CD4-positive, alpha-beta T cell treated with Interferon alpha-2 for 1 hour (primary cell): Measurements from ENCODE around the gene UGT1A6.
"Not testable (repeated sequence)": the region's sequence is repeated elsewhere in the genome, so short reads cannot be mapped to it uniquely, and the experiment has no call there.

Source experiments
- DNase-seq, 2 donors: peaks; one replicate each; pipeline ENCODE4 v3.0.0-alpha.2; 2020 to 2022

UGT1A6 gene

GRCh38 chr2:233736868-233737653 is 44.4 kb downstream of the UGT1A6 start:
- DNase-seq, result not testable (repeated sequence)

GRCh38 chr2:233740870-233741269 is 48.2 kb downstream of the UGT1A6 start:
- DNase-seq, result no peak

DNA sequence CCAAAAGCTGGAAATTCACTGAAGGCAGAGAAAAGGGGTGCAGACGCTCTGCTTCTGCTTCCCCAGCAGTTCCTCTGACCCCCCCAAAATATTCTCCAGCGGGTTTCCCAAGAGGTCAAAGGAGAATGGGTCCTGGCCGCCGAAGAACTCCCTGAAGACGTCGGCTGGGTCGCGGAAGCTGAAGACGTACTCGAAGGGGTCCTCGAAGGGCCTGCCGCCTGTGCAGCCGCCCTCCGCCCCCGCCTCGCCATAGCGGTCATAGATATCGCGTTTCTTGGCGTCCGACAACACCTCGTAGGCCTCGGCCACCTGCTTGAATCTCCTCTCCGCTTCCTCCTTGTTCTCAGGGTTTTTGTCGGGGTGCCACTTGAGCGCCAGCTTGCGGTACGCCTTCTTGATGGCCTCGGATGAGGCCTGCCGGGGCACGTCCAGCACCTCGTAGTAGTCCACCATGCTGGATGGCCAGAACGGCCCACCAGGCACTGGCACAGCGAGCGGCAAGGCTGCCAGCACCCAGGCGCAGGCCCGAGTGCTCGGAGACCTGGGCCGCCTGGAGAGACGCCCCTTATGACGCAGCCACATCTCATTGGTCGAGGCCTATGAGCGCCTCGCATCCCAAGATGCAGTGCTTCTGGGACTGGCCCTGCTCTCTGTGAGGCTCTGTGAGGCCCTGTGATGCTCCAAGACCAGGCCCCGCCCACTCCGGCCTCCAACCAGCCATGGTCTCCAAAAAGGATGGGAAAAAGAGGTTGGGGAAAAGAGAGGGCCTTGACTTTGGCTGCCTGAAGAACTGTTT is 51.0 kb downstream of the UGT1A6 start:
- DNase-seq, result no peak

DNA sequence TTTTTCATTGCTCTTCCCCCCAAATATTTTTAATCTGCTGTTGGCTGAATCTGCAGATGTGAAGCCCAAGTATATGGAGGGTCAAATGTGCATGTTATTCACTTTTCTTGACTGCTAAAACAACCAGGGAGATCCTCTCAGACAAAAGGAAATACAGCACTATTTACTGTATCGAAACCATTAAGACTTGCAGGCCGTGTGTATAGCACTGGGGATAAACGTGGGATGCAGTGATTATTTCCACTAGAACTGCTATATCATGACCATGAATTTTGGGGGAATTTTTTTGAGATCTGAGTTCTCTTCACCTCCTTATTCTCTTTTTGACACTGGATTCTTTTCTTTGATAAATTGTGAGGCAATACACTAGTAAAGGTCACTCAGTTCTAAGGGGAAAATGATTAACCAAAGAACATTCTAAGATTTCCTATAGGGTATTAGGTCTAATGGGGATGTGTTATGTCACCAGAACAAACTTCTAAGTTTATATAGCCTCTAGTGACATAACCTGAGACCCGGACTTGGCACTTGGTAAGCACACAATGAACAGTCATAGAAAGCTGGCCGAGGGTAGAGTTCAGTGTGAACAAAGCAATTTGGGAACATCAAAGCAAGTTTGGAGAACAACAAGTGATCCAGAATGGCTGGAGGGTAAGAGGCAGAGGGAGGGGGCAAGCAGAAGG is 52.5 kb downstream of the UGT1A6 start:
- DNase-seq, result no peak

- not testable (repeated sequence) for DNase-seq
Observed at GRCh38 chr2:233745838-233746237, 53.1 kb downstream of the UGT1A6 start.

GRCh38 chr2:233746475-233747282 is 54.0 kb downstream of the UGT1A6 start:
- no peak for DNase-seq

GRCh38 chr2:233747283-233747544 is 54.5 kb downstream of the UGT1A6 start:
- DNase-seq, result no peak

DNA sequence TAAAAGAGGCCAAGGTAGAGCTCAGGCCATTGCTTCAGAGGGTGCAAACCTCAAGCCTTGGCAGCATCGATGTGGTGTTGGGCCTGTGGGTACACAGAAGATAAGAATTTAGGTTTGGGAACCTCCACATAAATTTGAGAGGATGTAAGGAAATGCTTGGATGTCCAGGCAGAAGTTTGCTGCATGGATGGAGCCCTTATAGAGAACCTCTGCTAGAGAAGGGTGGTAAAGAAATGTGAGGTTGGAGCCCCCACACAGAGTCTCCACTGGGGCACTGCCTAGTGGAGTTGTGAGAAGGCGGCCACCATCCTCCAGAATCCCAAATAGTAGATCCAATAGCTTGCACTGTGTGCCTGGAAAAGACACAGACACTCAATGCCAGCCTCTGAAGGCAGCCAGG is 58.0 kb downstream of the UGT1A6 start:
- DNase-seq, result not testable (repeated sequence)

GRCh38 chr2:233751212-233752009 is 58.7 kb downstream of the UGT1A6 start:
- not testable (repeated sequence) for DNase-seq

DNA sequence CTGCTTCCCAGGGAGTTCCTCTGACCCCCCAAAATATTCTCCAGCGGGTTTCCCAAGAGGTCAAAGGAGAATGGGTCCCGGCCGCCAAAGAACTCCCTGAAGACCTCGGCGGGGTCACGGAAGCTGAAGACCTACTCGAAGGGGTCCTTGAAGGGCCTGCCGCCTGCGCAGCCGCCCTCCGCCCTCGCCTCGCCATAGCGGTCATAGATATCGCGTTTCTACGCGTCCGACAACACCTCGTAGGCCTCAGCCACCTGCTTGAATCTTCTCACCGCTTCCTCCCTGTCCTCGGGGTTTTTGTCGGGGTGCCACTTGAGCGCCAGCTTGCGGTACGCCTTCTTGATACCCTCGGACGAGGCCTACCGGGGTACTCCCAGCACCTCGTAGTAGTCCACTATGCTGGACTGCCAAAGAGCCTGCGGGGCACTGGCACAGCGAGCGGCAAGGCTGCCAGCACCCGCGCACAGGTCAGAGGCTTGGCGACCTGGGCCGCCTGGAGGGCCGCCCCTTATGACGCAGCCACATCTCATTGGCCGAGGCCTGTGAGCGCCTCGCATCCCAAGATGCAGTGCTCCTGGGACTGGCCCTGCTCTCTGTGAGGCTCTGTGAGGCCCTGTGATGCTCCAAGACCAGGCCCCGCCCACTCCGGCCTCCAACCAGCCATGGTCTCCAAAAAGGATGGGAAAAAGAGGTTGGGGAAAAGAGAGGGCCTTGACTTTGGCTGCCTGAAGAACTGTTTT is 62.4 kb downstream of the UGT1A6 start:
- no peak for DNase-seq

DNA sequence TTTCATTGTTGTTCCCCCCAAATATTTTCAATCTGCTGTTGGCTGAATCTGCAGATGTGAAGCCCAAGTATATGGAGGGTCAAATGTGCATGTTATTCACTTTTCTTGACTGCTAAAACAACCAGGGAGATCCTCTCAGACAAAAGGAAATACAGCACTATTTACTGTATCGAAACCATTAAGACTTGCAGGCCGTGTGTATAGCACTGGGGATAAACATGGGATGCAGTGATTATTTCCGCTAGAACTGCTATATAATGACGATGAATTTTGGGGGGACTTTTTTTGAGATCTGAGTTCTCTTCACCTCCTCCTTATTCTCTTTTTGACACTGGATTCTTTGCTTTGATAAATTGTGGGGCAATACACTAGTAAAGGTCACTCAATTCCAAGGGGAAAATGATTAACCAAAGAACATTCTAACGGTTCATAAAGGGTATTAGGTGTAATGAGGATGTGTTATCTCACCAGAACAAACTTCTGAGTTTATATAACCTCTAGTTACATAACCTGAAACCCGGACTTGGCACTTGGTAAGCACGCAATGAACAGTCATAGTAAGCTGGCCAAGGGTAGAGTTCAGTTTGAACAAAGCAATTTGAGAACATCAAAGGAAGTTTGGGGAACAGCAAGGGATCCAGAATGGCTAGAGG is 63.9 kb downstream of the UGT1A6 start:
- no peak for DNase-seq

DNA sequence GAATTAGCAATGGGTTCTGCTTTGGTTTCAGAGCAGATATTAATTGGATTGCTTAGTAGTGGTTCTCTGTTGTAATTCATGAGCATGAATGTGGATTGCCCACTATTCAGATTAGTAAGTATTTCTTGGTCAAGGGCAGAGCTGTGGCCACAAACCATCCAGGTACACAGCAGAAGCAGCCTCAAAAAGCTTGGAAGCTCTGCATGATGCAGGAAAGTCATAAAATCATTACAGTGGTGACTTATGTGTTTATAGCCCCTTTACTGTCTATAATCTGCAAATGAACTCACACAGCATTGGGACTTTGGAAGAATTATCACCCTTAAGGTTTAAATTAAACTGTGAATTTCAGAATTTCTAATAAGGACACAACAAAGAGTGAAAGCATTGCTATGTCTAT is 65.5 kb downstream of the UGT1A6 start:
- no peak for DNase-seq

DNA sequence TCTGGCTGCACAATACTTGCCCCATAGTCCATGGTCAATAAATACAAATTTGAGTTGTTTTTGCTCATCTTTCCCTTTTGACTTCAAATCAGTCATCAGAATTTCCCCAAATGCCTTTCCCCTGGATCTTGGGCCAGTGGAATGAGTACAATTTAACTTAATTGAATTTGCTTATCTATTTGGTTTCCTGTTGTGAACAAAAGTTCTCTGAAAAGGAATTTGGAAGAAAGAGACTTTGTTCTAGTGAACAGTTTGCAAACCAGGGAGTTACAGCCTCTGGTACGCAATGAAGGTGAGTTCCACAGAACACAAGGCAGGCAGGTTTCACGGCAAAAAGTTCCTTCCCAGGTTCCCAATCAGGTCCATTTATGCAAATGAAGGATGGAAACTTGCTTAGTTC is 66.2 kb downstream of the UGT1A6 start:
- DNase-seq, result no peak

DNA sequence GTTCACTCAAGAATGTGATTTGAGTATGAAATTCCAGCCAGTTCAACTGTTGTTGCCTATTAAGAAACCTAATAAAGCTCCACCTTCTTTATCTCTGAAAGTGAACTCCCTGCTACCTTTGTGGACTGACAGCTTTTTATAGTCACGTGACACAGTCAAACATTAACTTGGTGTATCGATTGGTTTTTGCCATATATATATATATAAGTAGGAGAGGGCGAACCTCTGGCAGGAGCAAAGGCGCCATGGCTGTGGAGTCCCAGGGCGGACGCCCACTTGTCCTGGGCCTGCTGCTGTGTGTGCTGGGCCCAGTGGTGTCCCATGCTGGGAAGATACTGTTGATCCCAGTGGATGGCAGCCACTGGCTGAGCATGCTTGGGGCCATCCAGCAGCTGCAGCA is 67.4 kb downstream of the UGT1A6 start, which contains the start of gene UGT1A1:
UGT1A1 (plus strand) TSS at position 228 of the 400 bp plus-strand sequence; CDS start at position 246, 18 bp downstream.
- no peak for DNase-seq

DNA sequence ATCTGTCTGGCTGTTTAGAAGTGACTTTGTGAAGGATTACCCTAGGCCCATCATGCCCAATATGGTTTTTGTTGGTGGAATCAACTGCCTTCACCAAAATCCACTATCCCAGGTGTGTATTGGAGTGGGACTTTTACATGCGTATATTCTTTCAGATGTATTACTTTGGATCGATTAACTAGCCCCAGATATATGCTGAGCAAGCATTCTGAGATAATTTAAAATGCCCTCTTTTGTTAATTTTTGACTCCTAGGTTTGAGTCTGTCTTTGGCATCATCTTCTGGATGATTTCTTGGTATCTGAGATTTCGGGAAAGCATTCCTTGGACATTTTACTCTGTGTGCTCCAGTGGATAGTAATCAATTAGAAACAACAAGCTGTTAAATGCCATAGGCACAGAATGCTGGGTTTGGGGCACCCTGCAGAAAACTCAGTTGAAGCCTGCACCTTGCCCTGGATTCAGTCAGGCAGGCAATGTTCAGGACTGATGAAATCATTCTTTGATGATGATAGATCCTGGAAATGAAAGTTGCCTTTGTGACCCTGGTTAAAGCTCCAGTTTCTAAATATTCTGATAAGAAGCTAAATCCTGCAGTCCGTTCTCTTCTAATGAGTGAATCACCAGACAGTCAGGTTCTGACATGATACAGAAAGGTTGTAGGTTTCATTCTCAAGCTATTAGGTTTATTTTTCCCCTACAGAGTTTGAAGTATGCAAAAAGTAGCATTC is 68.5 kb downstream of the UGT1A6 start:
- no peak for DNase-seq

- DNase-seq, result no peak
Observed at GRCh38 chr2:233764264-233764663, 71.6 kb downstream of the UGT1A6 start.

- DNase-seq, result no peak
Observed at GRCh38 chr2:233764761-233765160, 72.1 kb downstream of the UGT1A6 start.

- DNase-seq, result no peak
Observed at GRCh38 chr2:233766416-233766815, 73.7 kb downstream of the UGT1A6 start.

DNA sequence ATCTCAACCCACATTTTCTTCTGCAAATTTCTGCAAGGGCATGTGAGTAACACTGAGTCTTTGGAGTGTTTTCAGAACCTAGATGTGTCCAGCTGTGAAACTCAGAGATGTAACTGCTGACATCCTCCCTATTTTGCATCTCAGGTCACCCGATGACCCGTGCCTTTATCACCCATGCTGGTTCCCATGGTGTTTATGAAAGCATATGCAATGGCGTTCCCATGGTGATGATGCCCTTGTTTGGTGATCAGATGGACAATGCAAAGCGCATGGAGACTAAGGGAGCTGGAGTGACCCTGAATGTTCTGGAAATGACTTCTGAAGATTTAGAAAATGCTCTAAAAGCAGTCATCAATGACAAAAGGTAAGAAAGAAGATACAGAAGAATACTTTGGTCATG is 75.4 kb downstream of the UGT1A6 start:
- DNase-seq, result no peak

DNA sequence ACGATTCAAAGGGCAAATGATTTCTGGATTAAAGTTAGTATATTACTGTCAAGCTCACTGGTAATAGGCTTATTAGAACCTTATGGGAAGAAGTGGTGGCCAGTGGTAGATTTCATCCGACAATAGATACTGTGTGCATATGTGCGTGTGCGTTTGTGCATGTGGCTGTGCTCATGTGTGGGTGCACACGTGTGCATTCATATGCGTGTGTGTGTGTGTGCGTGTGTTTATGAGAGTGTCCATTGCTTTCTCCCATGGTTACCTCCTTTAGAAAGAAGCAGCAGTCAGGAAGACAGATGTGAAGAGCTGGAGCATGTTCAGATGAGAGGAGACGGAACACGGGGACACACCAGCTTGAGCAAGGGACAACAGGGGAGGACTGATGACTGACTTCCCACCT is 76.6 kb downstream of the UGT1A6 start:
- DNase-seq, result no peak
